Measurements from ENCODE around the gene SLC29A1. TPM values are rescaled to one million over a fixed set of nuclear protein-coding genes. Genes with fewer than 3 reads are reported as not detected.

SLC29A1 gene
- total and polyA plus RNA-seq, 9 of the 15 experiments (the other 6 are each of a cell fraction or from before 2014, with no cell fraction given), result 18.9 to 170 (median 57.7) TPM

DNA sequence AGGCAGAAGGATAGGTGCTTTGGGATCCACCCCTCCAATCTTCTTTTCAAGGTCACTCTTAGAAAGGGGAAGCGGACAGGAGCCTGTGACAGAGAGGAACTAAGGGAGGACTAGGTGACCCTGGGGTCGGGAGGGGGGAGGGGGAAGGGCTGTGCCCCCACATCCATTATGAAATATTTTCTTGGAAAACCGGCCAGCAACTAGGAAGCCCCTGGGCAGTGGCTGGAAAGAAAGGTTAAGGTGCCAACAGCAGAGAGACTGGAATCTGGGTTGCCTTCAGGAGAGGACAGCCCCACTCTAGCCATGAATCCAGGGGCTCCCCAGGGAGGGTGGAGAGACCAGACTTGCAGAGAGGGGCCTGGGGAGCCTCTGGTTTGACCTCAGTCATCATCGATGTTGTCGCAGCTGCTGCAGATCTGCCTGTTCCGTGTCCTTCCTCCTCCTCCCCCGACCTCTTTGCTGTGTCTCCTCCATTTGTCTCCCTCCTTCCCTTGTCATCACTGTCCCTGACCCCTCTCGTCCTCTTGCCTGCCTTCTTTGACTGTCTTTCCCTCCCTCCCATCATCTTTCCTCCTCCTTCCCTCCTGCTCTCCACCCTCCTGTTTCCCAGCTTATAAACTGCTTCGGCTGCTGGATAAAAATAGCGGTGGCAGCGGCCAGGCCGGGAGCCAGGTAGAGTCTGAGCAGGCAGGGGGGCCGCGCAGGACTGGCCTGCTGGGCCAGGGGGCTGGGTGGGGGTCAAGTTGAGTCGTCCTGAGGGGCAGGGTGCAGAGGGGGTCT, 3.2 kb downstream of the SLC29A1 start (continued):
- TF ChIP-seq, protein P1, sequence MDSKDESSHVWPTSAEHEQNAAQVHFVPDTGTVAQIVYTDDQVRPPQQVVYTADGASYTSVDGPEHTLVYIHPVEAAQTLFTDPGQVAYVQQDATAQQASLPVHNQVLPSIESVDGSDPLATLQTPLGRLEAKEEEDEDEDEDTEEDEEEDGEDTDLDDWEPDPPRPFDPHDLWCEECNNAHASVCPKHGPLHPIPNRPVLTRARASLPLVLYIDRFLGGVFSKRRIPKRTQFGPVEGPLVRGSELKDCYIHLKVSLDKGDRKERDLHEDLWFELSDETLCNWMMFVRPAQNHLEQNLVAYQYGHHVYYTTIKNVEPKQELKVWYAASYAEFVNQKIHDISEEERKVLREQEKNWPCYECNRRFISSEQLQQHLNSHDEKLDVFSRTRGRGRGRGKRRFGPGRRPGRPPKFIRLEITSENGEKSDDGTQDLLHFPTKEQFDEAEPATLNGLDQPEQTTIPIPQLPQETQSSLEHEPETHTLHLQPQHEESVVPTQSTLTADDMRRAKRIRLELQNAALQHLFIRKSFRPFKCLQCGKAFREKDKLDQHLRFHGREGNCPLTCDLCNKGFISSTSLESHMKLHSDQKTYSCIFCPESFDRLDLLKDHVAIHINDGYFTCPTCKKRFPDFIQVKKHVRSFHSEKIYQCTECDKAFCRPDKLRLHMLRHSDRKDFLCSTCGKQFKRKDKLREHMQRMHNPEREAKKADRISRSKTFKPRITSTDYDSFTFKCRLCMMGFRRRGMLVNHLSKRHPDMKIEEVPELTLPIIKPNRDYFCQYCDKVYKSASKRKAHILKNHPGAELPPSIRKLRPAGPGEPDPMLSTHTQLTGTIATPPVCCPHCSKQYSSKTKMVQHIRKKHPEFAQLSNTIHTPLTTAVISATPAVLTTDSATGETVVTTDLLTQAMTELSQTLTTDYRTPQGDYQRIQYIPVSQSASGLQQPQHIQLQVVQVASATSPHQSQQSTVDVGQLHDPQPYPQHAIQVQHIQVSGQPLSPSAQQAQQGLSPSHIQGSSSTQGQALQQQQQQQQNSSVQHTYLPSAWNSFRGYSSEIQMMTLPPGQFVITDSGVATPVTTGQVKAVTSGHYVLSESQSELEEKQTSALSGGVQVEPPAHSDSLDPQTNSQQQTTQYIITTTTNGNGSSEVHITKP (IDR thresholded peaks at IDR 0.05; ENCODE audit: partially characterized antibody), result peak; percentile 78
- TF ChIP-seq ZBTB17 (CRISPR knock-in tag; IDR thresholded peaks at IDR 0.05), result no peak
- TF ChIP-seq ZNF12 (CRISPR knock-in tag; IDR thresholded peaks at IDR 0.05), result 0 out of 2 replicates have a peak, but pooled peaks have one; percentile 4
- no peak for TF ChIP-seq BACH1 (tag; IDR thresholded peaks at IDR 0.05)
- TF ChIP-seq, protein P2, sequence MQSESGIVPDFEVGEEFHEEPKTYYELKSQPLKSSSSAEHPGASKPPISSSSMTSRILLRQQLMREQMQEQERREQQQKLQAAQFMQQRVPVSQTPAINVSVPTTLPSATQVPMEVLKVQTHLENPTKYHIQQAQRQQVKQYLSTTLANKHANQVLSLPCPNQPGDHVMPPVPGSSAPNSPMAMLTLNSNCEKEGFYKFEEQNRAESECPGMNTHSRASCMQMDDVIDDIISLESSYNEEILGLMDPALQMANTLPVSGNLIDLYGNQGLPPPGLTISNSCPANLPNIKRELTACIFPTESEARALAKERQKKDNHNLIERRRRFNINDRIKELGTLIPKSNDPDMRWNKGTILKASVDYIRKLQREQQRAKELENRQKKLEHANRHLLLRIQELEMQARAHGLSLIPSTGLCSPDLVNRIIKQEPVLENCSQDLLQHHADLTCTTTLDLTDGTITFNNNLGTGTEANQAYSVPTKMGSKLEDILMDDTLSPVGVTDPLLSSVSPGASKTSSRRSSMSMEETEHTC (IDR thresholded peaks at IDR 0.05), result no peak
- no peak for TF ChIP-seq STAT5A (IDR thresholded peaks at IDR 0.05; ENCODE audit: borderline replicate concordance, low read length)
- TF ChIP-seq ZNF830 (CRISPR knock-in tag; IDR thresholded peaks at IDR 0.05), result no peak
- TF ChIP-seq, protein P3, sequence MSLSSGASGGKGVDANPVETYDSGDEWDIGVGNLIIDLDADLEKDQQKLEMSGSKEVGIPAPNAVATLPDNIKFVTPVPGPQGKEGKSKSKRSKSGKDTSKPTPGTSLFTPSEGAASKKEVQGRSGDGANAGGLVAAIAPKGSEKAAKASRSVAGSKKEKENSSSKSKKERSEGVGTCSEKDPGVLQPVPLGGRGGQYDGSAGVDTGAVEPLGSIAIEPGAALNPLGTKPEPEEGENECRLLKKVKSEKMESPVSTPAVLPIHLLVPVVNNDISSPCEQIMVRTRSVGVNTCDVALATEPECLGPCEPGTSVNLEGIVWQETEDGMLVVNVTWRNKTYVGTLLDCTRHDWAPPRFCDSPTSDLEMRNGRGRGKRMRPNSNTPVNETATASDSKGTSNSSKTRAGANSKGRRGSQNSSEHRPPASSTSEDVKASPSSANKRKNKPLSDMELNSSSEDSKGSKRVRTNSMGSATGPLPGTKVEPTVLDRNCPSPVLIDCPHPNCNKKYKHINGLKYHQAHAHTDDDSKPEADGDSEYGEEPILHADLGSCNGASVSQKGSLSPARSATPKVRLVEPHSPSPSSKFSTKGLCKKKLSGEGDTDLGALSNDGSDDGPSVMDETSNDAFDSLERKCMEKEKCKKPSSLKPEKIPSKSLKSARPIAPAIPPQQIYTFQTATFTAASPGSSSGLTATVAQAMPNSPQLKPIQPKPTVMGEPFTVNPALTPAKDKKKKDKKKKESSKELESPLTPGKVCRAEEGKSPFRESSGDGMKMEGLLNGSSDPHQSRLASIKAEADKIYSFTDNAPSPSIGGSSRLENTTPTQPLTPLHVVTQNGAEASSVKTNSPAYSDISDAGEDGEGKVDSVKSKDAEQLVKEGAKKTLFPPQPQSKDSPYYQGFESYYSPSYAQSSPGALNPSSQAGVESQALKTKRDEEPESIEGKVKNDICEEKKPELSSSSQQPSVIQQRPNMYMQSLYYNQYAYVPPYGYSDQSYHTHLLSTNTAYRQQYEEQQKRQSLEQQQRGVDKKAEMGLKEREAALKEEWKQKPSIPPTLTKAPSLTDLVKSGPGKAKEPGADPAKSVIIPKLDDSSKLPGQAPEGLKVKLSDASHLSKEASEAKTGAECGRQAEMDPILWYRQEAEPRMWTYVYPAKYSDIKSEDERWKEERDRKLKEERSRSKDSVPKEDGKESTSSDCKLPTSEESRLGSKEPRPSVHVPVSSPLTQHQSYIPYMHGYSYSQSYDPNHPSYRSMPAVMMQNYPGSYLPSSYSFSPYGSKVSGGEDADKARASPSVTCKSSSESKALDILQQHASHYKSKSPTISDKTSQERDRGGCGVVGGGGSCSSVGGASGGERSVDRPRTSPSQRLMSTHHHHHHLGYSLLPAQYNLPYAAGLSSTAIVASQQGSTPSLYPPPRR (CRISPR knock-in tag; IDR thresholded peaks at IDR 0.05; ENCODE audit: borderline replicate concordance), result no peak
- TF ChIP-seq HLTF (IDR thresholded peaks at IDR 0.05), result 0 out of 2 replicates have a peak, but pooled peaks have one; percentile 45
- TF ChIP-seq HMGN3 (IDR thresholded peaks at IDR 0.05; ENCODE audit: borderline replicate concordance, extremely low read depth, insufficient read length, low read depth, low read length), result no peak
- no peak for TF ChIP-seq JUN (IDR thresholded peaks at IDR 0.05; ENCODE audit: borderline replicate concordance, low read depth, low read length)
- no peak for TF ChIP-seq JUN (CRISPR knock-in tag; IDR thresholded peaks at IDR 0.05; ENCODE audit: borderline replicate concordance)
- no peak for TF ChIP-seq ASH1L (IDR thresholded peaks at IDR 0.05; ENCODE audit: borderline replicate concordance, low read depth, partially characterized antibody)
- peak in 1 of 2 experiments; percentile 71; a peak in 1 of 4 replicates for TF ChIP-seq HDAC1 (IDR thresholded peaks at IDR 0.05)
- no peak for TF ChIP-seq HMG20A (CRISPR knock-in tag; conservative IDR thresholded peaks at IDR 0.05)
- no peak for TF ChIP-seq KAT8 (IDR thresholded peaks at IDR 0.05; ENCODE audit: low read depth)
